Measurements from ENCODE around the gene CCR7. TPM values are rescaled to one million over a fixed set of nuclear protein-coding genes. Genes with fewer than 3 reads are reported as not detected.

The CCR7 gene
- total RNA-seq, result 165 and 166 TPM in 2 replicates

DNA sequence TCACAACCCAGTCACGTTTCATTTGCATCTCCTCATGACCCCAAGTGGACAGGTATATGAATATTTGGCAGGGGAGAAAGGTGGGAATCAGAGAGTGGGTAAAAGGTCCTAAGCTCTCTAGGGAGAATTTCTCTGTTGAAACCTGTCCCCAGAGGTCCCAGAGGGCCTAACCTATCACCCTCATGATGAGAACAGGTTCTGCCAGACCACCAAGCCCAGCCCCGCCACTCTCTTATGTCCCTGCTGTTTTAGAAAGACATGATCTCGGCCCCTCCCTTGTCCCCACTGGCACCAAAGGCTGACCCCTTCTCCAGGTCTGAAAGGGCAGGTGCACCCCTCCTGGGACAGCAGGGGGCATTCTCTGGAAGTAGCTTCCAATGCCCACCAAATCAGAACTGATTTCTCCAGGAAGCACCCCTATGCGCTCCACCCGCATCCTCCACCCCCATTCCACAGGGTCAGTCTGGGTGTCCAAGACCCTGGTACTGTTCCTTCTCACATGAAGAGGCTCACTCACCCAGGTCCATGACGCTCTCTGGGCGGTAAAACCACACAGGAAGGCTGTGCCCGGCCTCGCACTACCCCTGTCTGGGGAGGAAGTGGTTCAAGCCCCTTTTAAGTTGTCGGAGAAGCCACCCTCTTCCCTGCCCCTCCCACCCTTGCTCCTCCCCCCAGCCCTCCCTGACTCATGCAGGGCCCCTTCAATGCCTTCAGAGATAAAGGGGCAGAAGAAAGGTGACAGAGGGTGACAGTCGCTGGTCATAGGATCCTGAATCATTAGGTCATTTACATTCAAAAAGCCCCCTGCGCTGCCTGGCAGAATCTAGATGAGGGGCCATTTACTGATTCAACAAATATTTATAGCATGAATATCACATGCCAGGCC, at the start of gene CCR7:
CCR7 (minus strand) TSS at position 590 of the 886 bp plus-strand sequence; CDS start at position 527, 63 bp downstream.
- H3K36me3 Mint-ChIP-seq (ENCODE audit: low read depth), result peaks cover 43% of the 10 kb centered on the region

GRCh38 chr17:40614431-40615067, 49.3 kb upstream of the CCR7 start:
- H3K36me3 Mint-ChIP-seq (ENCODE audit: low read depth), result no peaks in the 10 kb centered on the region
- H3K4me1 Mint-ChIP-seq (ENCODE audit: low read depth), result peaks cover 86% of the 10 kb centered on the region
- peaks cover 3% of the 10 kb centered on the region for H3K27me3 Mint-ChIP-seq (ENCODE audit: insufficient read depth)
- intact Hi-C loops (cut with micrococcal nuclease), result loop anchor here (1.0 to 2.0 kb wide), 4 partner anchors 9 to 51 kb away; no protein-coding TSS in a partner anchor
- no peak for DNase-seq (ENCODE audit: low spot score)
- H3K27ac Mint-ChIP-seq, result peak overlapping the region; percentile 95
- no peaks in the 10 kb centered on the region for H3K9me3 Mint-ChIP-seq
- H3K4me3 Mint-ChIP-seq, result peak overlapping the region; percentile 35

More for the DNA sequence above, at the start of gene CCR7:
- H3K27ac Mint-ChIP-seq, result peak within 1 kb of the TSS; percentile 99
- peaks cover 6% of the 10 kb centered on the region for H3K9me3 Mint-ChIP-seq
- H3K4me1 Mint-ChIP-seq (ENCODE audit: low read depth), result peaks cover 52% of the 10 kb centered on the region
- DNase-seq (ENCODE audit: low spot score), result peak; percentile 73
- peaks cover 2% of the 10 kb centered on the region for H3K27me3 Mint-ChIP-seq (ENCODE audit: insufficient read depth)
- intact Hi-C loops (cut with micrococcal nuclease), result loop anchor here (10.0 kb wide), 2 partner anchors 790 to 1860 kb away; partner anchors contain the start of gene MLLT6
- H3K4me3 Mint-ChIP-seq, result peak within 1 kb of the TSS; percentile 90

- peak overlapping the region; percentile 84 for H3K27ac Mint-ChIP-seq
- intact Hi-C loops (cut with micrococcal nuclease), result loop anchor here (2.0 kb wide), 2 partner anchors 15 to 37 kb away; no protein-coding TSS in a partner anchor
- H3K27me3 Mint-ChIP-seq (ENCODE audit: insufficient read depth), result peaks cover 3% of the 10 kb centered on the region
- no peak for DNase-seq (ENCODE audit: low spot score)
- H3K4me3 Mint-ChIP-seq, result peak overlapping the region; percentile 76
- H3K36me3 Mint-ChIP-seq (ENCODE audit: low read depth), result no peaks in the 10 kb centered on the region
- H3K4me1 Mint-ChIP-seq (ENCODE audit: low read depth), result peaks cover 90% of the 10 kb centered on the region
- H3K9me3 Mint-ChIP-seq, result no peaks in the 10 kb centered on the region
These were observed 48.3 kb upstream of the CCR7 start for GRCh38 chr17:40613467-40614154.

DNA sequence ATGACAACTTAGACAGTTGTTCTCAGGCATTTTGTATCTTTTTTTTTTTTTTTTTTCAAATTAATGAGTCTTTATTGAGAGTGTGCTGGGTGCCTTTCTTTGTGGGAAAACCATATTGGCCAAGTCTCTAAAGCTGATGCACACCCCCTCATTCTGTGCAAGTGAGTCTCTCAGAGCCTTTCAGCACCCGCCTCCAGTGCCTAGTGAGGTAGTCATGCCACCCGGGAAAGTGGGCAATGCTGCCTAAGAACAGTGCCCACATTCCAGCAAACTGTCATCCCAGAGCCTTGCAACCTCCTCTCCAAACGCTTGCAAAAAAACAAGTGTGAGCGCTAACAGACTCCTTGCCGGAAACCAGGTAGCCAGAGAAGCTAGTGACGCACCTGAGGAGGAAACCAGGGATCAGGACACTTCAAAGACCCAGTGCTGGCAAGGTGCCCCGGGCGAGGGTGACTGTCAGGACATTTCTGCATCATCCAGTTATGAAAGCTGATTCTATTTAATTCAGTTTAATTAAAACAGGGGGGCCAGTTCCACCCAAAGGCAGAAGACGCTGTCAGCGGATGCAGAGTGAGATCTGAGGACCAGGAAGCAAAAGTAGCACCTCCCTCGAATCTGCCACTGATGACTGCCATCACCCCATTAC, 47.5 kb upstream of the CCR7 start:
- H3K27me3 Mint-ChIP-seq (ENCODE audit: insufficient read depth), result peaks cover 3% of the 10 kb centered on the region
- no peak for DNase-seq (ENCODE audit: low spot score)
- H3K9me3 Mint-ChIP-seq, result no peaks in the 10 kb centered on the region
- H3K4me1 Mint-ChIP-seq (ENCODE audit: low read depth), result peaks cover 95% of the 10 kb centered on the region
- peak overlapping the region; percentile 76 for H3K4me3 Mint-ChIP-seq
- no peaks in the 10 kb centered on the region for H3K36me3 Mint-ChIP-seq (ENCODE audit: low read depth)
- H3K27ac Mint-ChIP-seq, result peak overlapping the region; percentile 84
- intact Hi-C loops (cut with micrococcal nuclease), result no loop called here

GRCh38 chr17:40611840-40612474, 46.7 kb upstream of the CCR7 start:
- H3K27ac Mint-ChIP-seq, result peak overlapping the region; percentile 74
- DNase-seq (ENCODE audit: low spot score), result no peak
- H3K4me1 Mint-ChIP-seq (ENCODE audit: low read depth), result peaks cover 96% of the 10 kb centered on the region
- peak overlapping the region; percentile 30 for H3K4me3 Mint-ChIP-seq
- peaks cover 3% of the 10 kb centered on the region for H3K27me3 Mint-ChIP-seq (ENCODE audit: insufficient read depth)
- no peaks in the 10 kb centered on the region for H3K9me3 Mint-ChIP-seq
- no peaks in the 10 kb centered on the region for H3K36me3 Mint-ChIP-seq (ENCODE audit: low read depth)
- intact Hi-C loops (cut with micrococcal nuclease), result no loop called here

DNA sequence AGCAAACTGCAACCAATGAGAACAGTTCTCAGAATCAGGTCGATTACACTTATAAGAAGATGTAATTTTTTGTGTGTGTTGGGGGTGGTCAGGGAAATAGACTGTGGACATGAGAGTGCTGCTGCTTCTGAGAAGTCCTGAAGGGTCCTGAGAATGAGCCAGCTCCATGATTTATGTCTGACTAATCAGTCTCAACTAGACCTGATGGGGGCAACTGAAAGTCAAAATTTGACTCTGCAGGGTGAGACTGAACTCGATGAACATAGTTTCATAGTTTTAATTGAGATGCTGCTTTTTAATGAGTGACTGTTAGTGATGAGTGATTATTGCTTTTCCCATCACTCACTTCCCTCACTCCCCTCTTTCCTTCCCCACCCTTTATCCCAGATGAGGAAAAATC, 45.1 kb upstream of the CCR7 start:
- DNase-seq (ENCODE audit: low spot score), result no peak
- peak overlapping the region; percentile 55 for H3K27ac Mint-ChIP-seq
- peaks cover 3% of the 10 kb centered on the region for H3K27me3 Mint-ChIP-seq (ENCODE audit: insufficient read depth)
- no peaks in the 10 kb centered on the region for H3K9me3 Mint-ChIP-seq
- H3K36me3 Mint-ChIP-seq (ENCODE audit: low read depth), result no peaks in the 10 kb centered on the region
- H3K4me3 Mint-ChIP-seq, result no peak overlapping the region
- peaks cover 95% of the 10 kb centered on the region for H3K4me1 Mint-ChIP-seq (ENCODE audit: low read depth)
- intact Hi-C loops (cut with micrococcal nuclease), result no loop called here

DNA sequence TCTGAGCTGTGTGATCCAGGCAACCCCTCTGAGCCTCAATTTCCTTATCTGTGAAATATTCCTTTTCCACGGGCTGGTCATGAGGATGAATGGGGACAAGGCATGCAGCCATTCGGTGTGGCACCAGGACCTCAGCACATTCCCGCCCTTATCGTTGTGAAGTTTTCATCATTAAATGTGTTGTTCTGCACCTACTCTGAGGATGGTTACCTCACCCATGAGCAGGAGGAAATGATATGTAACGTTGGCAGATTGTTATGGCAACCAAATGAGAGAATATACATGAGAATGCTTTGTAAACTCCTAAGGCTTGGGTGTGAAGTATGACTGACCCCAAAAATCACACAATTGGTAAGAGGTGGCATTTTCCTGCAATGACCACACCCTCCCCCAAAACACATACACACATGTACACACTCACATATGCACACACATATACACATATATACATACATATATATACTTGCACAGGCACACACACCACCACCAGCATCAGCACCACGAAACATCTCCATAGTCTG, 42.8 kb upstream of the CCR7 start:
- peak; percentile 24 for DNase-seq (ENCODE audit: low spot score)
- Mint-ChIP-seq H3K36me3 (ENCODE audit: low read depth) (no peaks in the 10 kb centered on the region), H3K9me3 (no peaks in the 10 kb centered on the region), H3K4me3 (peak overlapping the region; percentile 39), H3K27ac (peak overlapping the region; percentile 93), H3K27me3 (ENCODE audit: insufficient read depth) (peaks cover 3% of the 10 kb centered on the region), H3K4me1 (ENCODE audit: low read depth) (peaks cover 93% of the 10 kb centered on the region)
- intact Hi-C loops (cut with micrococcal nuclease), result loop anchor here (1.0 to 5.0 kb wide), 2 partner anchors 10 to 161 kb away; no protein-coding TSS in a partner anchor

DNA sequence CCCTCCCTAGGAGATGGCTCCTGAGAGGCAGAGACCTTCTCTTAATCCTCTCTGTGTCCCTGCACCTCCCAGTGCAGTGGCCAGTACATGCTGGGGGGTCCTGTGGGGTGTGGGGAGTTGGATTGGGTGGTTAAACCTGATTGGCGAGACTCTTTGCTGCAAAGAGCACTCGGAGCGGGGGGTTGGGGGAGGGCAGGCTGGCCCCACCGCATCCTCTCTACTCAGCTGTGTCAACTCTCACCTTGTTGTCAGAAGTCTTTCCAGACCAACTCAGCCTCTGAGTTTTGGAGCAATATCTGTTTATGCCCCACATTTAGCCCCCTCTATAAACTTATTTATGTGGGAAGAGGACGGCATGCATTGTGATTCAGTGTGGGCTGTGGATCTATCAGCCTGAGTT, 42.4 kb upstream of the CCR7 start:
- H3K4me3 Mint-ChIP-seq, result peak overlapping the region; percentile 39
- H3K4me1 Mint-ChIP-seq (ENCODE audit: low read depth), result peaks cover 93% of the 10 kb centered on the region
- no peaks in the 10 kb centered on the region for H3K36me3 Mint-ChIP-seq (ENCODE audit: low read depth)
- intact Hi-C loops (cut with micrococcal nuclease), result loop anchor here (1.0 to 5.0 kb wide), 2 partner anchors 9 to 160 kb away; no protein-coding TSS in a partner anchor
- H3K9me3 Mint-ChIP-seq, result no peaks in the 10 kb centered on the region
- peaks cover 3% of the 10 kb centered on the region for H3K27me3 Mint-ChIP-seq (ENCODE audit: insufficient read depth)
- DNase-seq (ENCODE audit: low spot score), result no peak
- peak overlapping the region; percentile 93 for H3K27ac Mint-ChIP-seq

GRCh38 chr17:40606548-40607353, 41.5 kb upstream of the CCR7 start:
- Mint-ChIP-seq H3K4me1 (ENCODE audit: low read depth) (peaks cover 94% of the 10 kb centered on the region), H3K36me3 (ENCODE audit: low read depth) (no peaks in the 10 kb centered on the region), H3K4me3 (peak overlapping the region; percentile 17), H3K9me3 (no peaks in the 10 kb centered on the region), H3K27me3 (ENCODE audit: insufficient read depth) (no peaks in the 10 kb centered on the region), H3K27ac (peak overlapping the region; percentile 93)
- intact Hi-C loops (cut with micrococcal nuclease), result loop anchor here (5.0 kb wide), 1 partner anchor 159 kb away; no protein-coding TSS in a partner anchor
- no peak for DNase-seq (ENCODE audit: low spot score)

DNA sequence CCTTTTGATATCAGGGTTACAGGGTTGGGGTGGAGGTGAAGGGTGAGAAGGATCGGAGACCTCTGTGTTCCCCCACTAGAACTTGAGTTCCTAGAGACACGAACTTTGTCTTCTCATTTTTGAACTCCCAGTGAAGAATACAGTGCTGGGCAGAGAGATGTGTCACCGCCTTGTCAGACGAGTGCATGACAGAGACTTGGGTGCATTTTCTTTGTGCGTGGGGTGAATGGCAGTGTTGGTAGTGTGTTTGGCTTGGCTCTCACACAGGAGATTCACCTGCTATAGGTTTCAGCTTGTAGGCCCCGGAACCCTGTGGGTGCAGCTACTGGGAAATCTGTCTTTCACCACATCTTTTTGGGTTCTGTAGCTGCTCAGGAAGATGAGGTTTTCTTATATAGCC, 40.0 kb upstream of the CCR7 start:
- Mint-ChIP-seq H3K4me1 (ENCODE audit: low read depth) (peaks cover 95% of the 10 kb centered on the region), H3K36me3 (ENCODE audit: low read depth) (peaks cover 5% of the 10 kb centered on the region), H3K9me3 (no peaks in the 10 kb centered on the region), H3K4me3 (peak overlapping the region; percentile 71), H3K27me3 (ENCODE audit: insufficient read depth) (no peaks in the 10 kb centered on the region), H3K27ac (peak overlapping the region; percentile 76)
- intact Hi-C loops (cut with micrococcal nuclease), result loop anchor here (1.0 to 5.0 kb wide), 3 partner anchors 10 to 158 kb away; no protein-coding TSS in a partner anchor
- DNase-seq (ENCODE audit: low spot score), result peak; percentile 56

Measured in activated T-helper 1 cell treated with anti-CD3 and anti-CD28 coated beads, Interleukin-12 subunit alpha, Interleukin-12 subunit beta, Interleukin-2, Interleukin-4 antibody, amounts not matched to agents 30 ng/mL and 10 ng/mL and 1 ng/mL, durations not matched to agents 14 hours and 24 hours and 36 hours (primary cell).